Uterus (tissue), 4 donors: ENCODE measurements around the gene SLC7A5. TPM values are rescaled to one million over a fixed set of nuclear protein-coding genes. Genes with fewer than 3 reads are reported as not detected.

ENCODE experiments used
- DNase-seq, 2 donors: peaks; one replicate each; pipeline ENCODE4 v3.0.0-alpha.2; 2019 to 2020
- H3K27ac ChIP-seq, 2 donors: fragments of 200-600 bp; sonication (generic); 1 replicate in 1 of 2; 2 replicates in 1 of 2; pipeline ENCODE4 v1.5.1; 2016 to 2018
- H3K27me3 ChIP-seq, 2 donors: fragments of 200-600 bp; sonication (generic); one replicate each; pipeline ENCODE4 v1.5.1; 2018 to 2019; ENCODE audit warnings: control low read depth in 1 of 2
- H3K36me3 ChIP-seq, 2 donors: fragments of 200-600 bp; sonication (generic); one replicate each; pipeline ENCODE4 v1.5.1; 2019; ENCODE audit warnings: control low read depth in 1 of 2
- H3K4me1 ChIP-seq, 2 donors: fragments of 200-600 bp; sonication (generic); one replicate each; pipeline ENCODE4 v1.5.1; 2018 to 2019; ENCODE audit warnings: control low read depth in 1 of 2
- H3K4me3 ChIP-seq, 2 donors: fragments of 200-600 bp; sonication (generic); 1 replicate in 1 of 2; 2 replicates in 1 of 2; pipeline ENCODE4 v1.5.1; 2018 to 2019; ENCODE audit warnings: mild to moderate bottlenecking in 1 of 2
- H3K9me3 ChIP-seq, 2 donors: fragments of 200-600 bp; sonication (generic); one replicate each; pipeline ENCODE4 v1.5.1; 2019; ENCODE audit warnings: control low read depth in 1 of 2
- POLR2A ChIP-seq, 2 donors: fragments of 450-650 bp; IDR thresholded peaks; one replicate each; pipeline ENCODE4 v1.6.1; 2016; ENCODE audit warnings: antibody characterized with exemption in 2 of 2, mild to moderate bottlenecking in 1 of 2, moderate library complexity in 1 of 2
- intact Hi-C: fragments of 100-400 bp; cut with DNase I; formaldehyde crosslinking; loops from one replicate; pipeline ENCODE4 v1.15.1; 2023; ENCODE audit warnings: low total_unique reads
- total RNA-seq, 4 donors: library from RNA; depleted of rRNA in 3 of 4; stranded (reverse); fragments of >200 nt in 3 of 4; gene quantifications; one replicate each; pipeline versions ENCODE4 v1.1.0 to v1.2.4, GENCODE V29; 2014 to 2023
- TF ChIP-seq, protein P1 (sequence below), 4 experiments: fragments of 200-600 bp in 2 of 4; fragments of 450-650 bp in 2 of 4; sonication (generic) in 2 of 4; IDR thresholded peaks; one replicate each; pipeline ENCODE4 v1.5.1; 2016 to 2019; ENCODE audit warnings: antibody characterized with exemption in 4 of 4, mild to moderate bottlenecking in 2 of 4, moderate library complexity in 1 of 4
- donor health status: DM: yes; HTN: yes; CAD: no.

The SLC7A5 gene
- total RNA-seq, 4 donors from 2014 or later, result 0.88 to 2.0 (median 1.3) TPM; not detected in 1

GRCh38 chr16:87845213-87845612 lies 24.1 kb downstream of the SLC7A5 start:
- Histone ChIP-seq H3K27me3 (no peaks in the 10 kb centered on the region), H3K4me3 (no peak overlapping the region), H3K9me3 (no peaks in the 10 kb centered on the region), H3K4me1 (no peaks in the 10 kb centered on the region), H3K36me3 (no peaks in the 10 kb centered on the region), H3K27ac (no peak overlapping the region)
- intact Hi-C loops, result no loop called here
- TF ChIP-seq, protein P1, sequence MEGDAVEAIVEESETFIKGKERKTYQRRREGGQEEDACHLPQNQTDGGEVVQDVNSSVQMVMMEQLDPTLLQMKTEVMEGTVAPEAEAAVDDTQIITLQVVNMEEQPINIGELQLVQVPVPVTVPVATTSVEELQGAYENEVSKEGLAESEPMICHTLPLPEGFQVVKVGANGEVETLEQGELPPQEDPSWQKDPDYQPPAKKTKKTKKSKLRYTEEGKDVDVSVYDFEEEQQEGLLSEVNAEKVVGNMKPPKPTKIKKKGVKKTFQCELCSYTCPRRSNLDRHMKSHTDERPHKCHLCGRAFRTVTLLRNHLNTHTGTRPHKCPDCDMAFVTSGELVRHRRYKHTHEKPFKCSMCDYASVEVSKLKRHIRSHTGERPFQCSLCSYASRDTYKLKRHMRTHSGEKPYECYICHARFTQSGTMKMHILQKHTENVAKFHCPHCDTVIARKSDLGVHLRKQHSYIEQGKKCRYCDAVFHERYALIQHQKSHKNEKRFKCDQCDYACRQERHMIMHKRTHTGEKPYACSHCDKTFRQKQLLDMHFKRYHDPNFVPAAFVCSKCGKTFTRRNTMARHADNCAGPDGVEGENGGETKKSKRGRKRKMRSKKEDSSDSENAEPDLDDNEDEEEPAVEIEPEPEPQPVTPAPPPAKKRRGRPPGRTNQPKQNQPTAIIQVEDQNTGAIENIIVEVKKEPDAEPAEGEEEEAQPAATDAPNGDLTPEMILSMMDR (IDR thresholded peaks at IDR 0.05), result no peak
- TF ChIP-seq POLR2A (IDR thresholded peaks at IDR 0.05), result no peak
- no peak for DNase-seq

DNA sequence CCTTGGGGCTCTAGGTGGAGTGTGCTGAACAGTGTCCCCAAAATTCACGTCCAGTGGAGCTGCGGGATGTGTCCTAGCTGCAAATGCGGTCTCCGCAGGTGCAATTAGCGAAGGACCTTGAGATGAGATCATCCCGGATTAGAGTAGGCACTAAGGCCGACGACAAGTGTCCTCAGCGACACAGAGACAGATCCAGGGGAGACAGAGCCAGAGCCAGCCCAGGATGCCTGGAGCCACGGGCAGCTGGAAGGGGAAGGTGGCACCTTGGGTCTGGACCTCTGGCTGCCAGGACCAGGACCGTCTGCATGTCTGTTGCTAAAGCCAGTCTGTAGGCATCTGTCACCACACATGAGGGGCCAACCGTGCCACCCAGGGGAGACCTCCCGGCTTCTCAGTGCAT lies 24.5 kb downstream of the SLC7A5 start:
- Histone ChIP-seq H3K4me3 (no peak overlapping the region), H3K27ac (no peak overlapping the region), H3K36me3 (no peaks in the 10 kb centered on the region), H3K4me1 (no peaks in the 10 kb centered on the region), H3K9me3 (no peaks in the 10 kb centered on the region), H3K27me3 (no peaks in the 10 kb centered on the region)
- intact Hi-C loops, result no loop called here
- TF ChIP-seq POLR2A (IDR thresholded peaks at IDR 0.05), result no peak
- TF ChIP-seq, protein P1 (IDR thresholded peaks at IDR 0.05), result no peak
- no peak for DNase-seq

DNA sequence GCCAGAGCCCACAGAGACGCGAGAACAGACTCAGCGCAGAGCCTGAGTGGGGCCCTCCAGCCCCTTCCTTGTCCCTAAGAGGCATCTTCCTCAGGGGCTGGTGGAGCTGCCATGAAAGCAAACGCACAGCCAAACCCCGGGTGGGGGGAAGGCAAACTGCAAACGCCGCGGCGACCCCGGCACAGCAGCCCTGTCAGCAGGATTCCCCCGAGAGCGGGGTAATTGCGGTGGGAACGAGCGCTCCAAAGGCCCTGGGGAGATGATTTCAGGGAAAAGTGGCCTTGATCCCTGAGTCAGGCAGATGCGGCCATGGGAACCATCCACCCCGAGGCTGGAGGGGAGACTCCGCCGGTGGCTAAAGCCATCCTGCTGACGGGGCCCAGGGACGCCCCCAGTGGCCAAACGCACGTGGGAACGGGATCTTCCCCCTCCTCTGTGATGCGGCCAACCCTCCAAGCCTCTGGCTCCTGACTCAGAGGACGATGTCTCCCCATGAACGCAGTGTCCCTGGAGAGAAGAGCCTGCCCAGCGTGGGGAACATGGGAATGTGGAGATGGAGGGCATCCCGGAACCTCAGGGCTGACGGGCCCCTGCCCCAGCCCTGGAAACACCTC lies 25.1 kb downstream of the SLC7A5 start:
- Histone ChIP-seq H3K4me3 (no peak overlapping the region), H3K4me1 (no peaks in the 10 kb centered on the region), H3K27me3 (no peaks in the 10 kb centered on the region), H3K9me3 (no peaks in the 10 kb centered on the region), H3K36me3 (no peaks in the 10 kb centered on the region), H3K27ac (no peak overlapping the region)
- no peak for DNase-seq
- no peak for TF ChIP-seq POLR2A (IDR thresholded peaks at IDR 0.05)
- intact Hi-C loops, result no loop called here

DNA sequence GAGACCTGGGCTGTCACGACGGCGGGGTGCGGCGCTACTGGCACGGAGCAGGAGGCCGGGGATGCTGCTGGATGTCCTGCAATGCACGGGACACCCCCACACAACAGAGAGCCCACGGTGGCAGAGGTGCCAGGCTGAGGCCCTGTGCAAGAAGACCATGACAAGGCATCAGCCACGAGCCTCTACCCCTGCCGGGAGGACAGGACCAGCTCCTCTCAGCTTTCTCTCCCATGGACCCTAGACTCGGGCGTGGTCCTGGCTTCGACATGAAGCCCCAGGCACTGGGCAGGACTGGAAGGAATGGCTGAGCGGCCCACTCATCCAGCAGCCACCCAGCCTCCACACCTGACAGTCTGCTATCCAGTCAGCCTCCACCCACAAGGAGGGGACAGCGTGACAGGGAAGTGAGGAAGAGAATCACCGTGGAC lies 25.6 kb downstream of the SLC7A5 start:
- H3K36me3 ChIP-seq, result no peaks in the 10 kb centered on the region
- TF ChIP-seq POLR2A (IDR thresholded peaks at IDR 0.05), result no peak
- TF ChIP-seq, protein P1 (IDR thresholded peaks at IDR 0.05), result no peak
- intact Hi-C loops, result no loop called here
- DNase-seq, result no peak
- no peak overlapping the region for H3K4me3 ChIP-seq
- no peak overlapping the region for H3K27ac ChIP-seq
- no peaks in the 10 kb centered on the region for H3K9me3 ChIP-seq
- no peaks in the 10 kb centered on the region for H3K4me1 ChIP-seq
- no peaks in the 10 kb centered on the region for H3K27me3 ChIP-seq

GRCh38 chr16:87842209-87842869 lies 27.0 kb downstream of the SLC7A5 start:
- TF ChIP-seq POLR2A (IDR thresholded peaks at IDR 0.05), result no peak
- TF ChIP-seq, protein P1 (IDR thresholded peaks at IDR 0.05), result no peak
- Histone ChIP-seq H3K4me1 (no peaks in the 10 kb centered on the region), H3K4me3 (no peak overlapping the region), H3K9me3 (no peaks in the 10 kb centered on the region), H3K27ac (no peak overlapping the region), H3K27me3 (no peaks in the 10 kb centered on the region), H3K36me3 (no peaks in the 10 kb centered on the region)
- DNase-seq, result no peak
- intact Hi-C loops, result no loop called here
